Measurements from ENCODE around the gene PET100.

The PET100 gene

GRCh38 chr19:7614859-7615741 lies 14.5 kb upstream of the PET100 start:
- Histone ChIP-seq H3K27me3 (ENCODE audit: insufficient read depth, insufficient read length) (no peaks in the 10 kb centered on the region), H3K9me3 (ENCODE audit: insufficient read depth, low read length) (no peaks in the 10 kb centered on the region), H3K4me3 (ENCODE audit: insufficient read length, low read depth) (no peak overlapping the region), H3K36me3 (ENCODE audit: insufficient read depth, insufficient read length, low read length) (peaks cover 44% of the 10 kb centered on the region), H3K9ac (ENCODE audit: insufficient read length, low read depth) (no peak overlapping the region), H3K4me1 (ENCODE audit: insufficient read depth, insufficient read length) (no peaks in the 10 kb centered on the region)
- no peak for TF ChIP-seq YY1 (IDR thresholded peaks at IDR 0.05; ENCODE audit: insufficient read depth, insufficient read length)
- no peak for TF ChIP-seq ZNF274 (IDR thresholded peaks at IDR 0.05; ENCODE audit: low read depth, low read length)
- no peak for DNase-seq (ENCODE audit: low read depth, low spot score)

GRCh38 chr19:7617172-7617571 lies 12.4 kb upstream of the PET100 start:
- no peak overlapping the region for H3K4me3 ChIP-seq (ENCODE audit: insufficient read length, low read depth)
- H3K27me3 ChIP-seq (ENCODE audit: insufficient read depth, insufficient read length) = no peaks in the 10 kb centered on the region
- no peak for TF ChIP-seq YY1 (IDR thresholded peaks at IDR 0.05; ENCODE audit: insufficient read depth, insufficient read length)
- no peak for TF ChIP-seq ZNF274 (IDR thresholded peaks at IDR 0.05; ENCODE audit: low read depth, low read length)
- TF ChIP-seq SUZ12 (IDR thresholded peaks at IDR 0.05; ENCODE audit: extremely low read depth, insufficient read depth, insufficient read length) = no peak
- no peak overlapping the region for H3K9ac ChIP-seq (ENCODE audit: insufficient read length, low read depth)
- no peaks in the 10 kb centered on the region for H3K9me3 ChIP-seq (ENCODE audit: insufficient read depth, low read length)
- DNase-seq (ENCODE audit: low read depth, low spot score) = no peak
- no peaks in the 10 kb centered on the region for H3K4me1 ChIP-seq (ENCODE audit: insufficient read depth, insufficient read length)
- H3K36me3 ChIP-seq (ENCODE audit: insufficient read depth, insufficient read length, low read length) = peaks cover 61% of the 10 kb centered on the region

GRCh38 chr19:7617735-7618134 lies 11.9 kb upstream of the PET100 start:
- DNase-seq (ENCODE audit: low read depth, low spot score) = no peak

GRCh38 chr19:7618348-7618747 lies 11.2 kb upstream of the PET100 start:
- no peak overlapping the region for H3K9ac ChIP-seq (ENCODE audit: insufficient read length, low read depth)
- no peaks in the 10 kb centered on the region for H3K9me3 ChIP-seq (ENCODE audit: insufficient read depth, low read length)
- peaks cover 71% of the 10 kb centered on the region for H3K36me3 ChIP-seq (ENCODE audit: insufficient read depth, insufficient read length, low read length)
- TF ChIP-seq SUZ12 (IDR thresholded peaks at IDR 0.05; ENCODE audit: extremely low read depth, insufficient read depth, insufficient read length) = no peak
- TF ChIP-seq ZNF274 (IDR thresholded peaks at IDR 0.05; ENCODE audit: low read depth, low read length) = no peak
- TF ChIP-seq YY1 (IDR thresholded peaks at IDR 0.05; ENCODE audit: insufficient read depth, insufficient read length) = no peak
- no peak for DNase-seq (ENCODE audit: low read depth, low spot score)
- H3K27me3 ChIP-seq (ENCODE audit: insufficient read depth, insufficient read length) = no peaks in the 10 kb centered on the region
- no peaks in the 10 kb centered on the region for H3K4me1 ChIP-seq (ENCODE audit: insufficient read depth, insufficient read length)
- H3K4me3 ChIP-seq (ENCODE audit: insufficient read length, low read depth) = no peak overlapping the region

More at GRCh38 chr19:7617735-7618134, 11.9 kb upstream of the PET100 start:
- Histone ChIP-seq H3K36me3 (ENCODE audit: insufficient read depth, insufficient read length, low read length) (peaks cover 64% of the 10 kb centered on the region), H3K9me3 (ENCODE audit: insufficient read depth, low read length) (no peaks in the 10 kb centered on the region), H3K4me1 (ENCODE audit: insufficient read depth, insufficient read length) (no peaks in the 10 kb centered on the region), H3K9ac (ENCODE audit: insufficient read length, low read depth) (no peak overlapping the region), H3K4me3 (ENCODE audit: insufficient read length, low read depth) (no peak overlapping the region), H3K27me3 (ENCODE audit: insufficient read depth, insufficient read length) (no peaks in the 10 kb centered on the region)
- TF ChIP-seq ZNF274 (IDR thresholded peaks at IDR 0.05; ENCODE audit: low read depth, low read length) = no peak
- no peak for TF ChIP-seq SUZ12 (IDR thresholded peaks at IDR 0.05; ENCODE audit: extremely low read depth, insufficient read depth, insufficient read length)
- no peak for TF ChIP-seq YY1 (IDR thresholded peaks at IDR 0.05; ENCODE audit: insufficient read depth, insufficient read length)

GRCh38 chr19:7618771-7619510 lies 10.7 kb upstream of the PET100 start:
- Histone ChIP-seq H3K36me3 (ENCODE audit: insufficient read depth, insufficient read length, low read length) (peaks cover 76% of the 10 kb centered on the region), H3K9me3 (ENCODE audit: insufficient read depth, low read length) (no peaks in the 10 kb centered on the region), H3K4me3 (ENCODE audit: insufficient read length, low read depth) (no peak overlapping the region), H3K27me3 (ENCODE audit: insufficient read depth, insufficient read length) (no peaks in the 10 kb centered on the region), H3K4me1 (ENCODE audit: insufficient read depth, insufficient read length) (no peaks in the 10 kb centered on the region), H3K9ac (ENCODE audit: insufficient read length, low read depth) (no peak overlapping the region)
- DNase-seq (ENCODE audit: low read depth, low spot score) = no peak
- no peak for TF ChIP-seq ZNF274 (IDR thresholded peaks at IDR 0.05; ENCODE audit: low read depth, low read length)

- no peak for DNase-seq (ENCODE audit: low read depth, low spot score)
- Histone ChIP-seq H3K36me3 (ENCODE audit: insufficient read depth, insufficient read length, low read length) (peaks cover 85% of the 10 kb centered on the region), H3K9me3 (ENCODE audit: insufficient read depth, low read length) (no peaks in the 10 kb centered on the region), H3K4me3 (ENCODE audit: insufficient read length, low read depth) (no peak overlapping the region), H3K4me1 (ENCODE audit: insufficient read depth, insufficient read length) (no peaks in the 10 kb centered on the region), H3K27me3 (ENCODE audit: insufficient read depth, insufficient read length) (no peaks in the 10 kb centered on the region), H3K9ac (ENCODE audit: insufficient read length, low read depth) (no peak overlapping the region)
- TF ChIP-seq SUZ12 (IDR thresholded peaks at IDR 0.05; ENCODE audit: extremely low read depth, insufficient read depth, insufficient read length) = no peak
- TF ChIP-seq YY1 (IDR thresholded peaks at IDR 0.05; ENCODE audit: insufficient read depth, insufficient read length) = no peak
- no peak for TF ChIP-seq ZNF274 (IDR thresholded peaks at IDR 0.05; ENCODE audit: low read depth, low read length)
These were observed 9.7 kb upstream of the PET100 start for GRCh38 chr19:7619671-7620441.

Data from NT2/D1 (cell line).